Stimulated activated CD4-positive, alpha-beta T cell treated with anti-CD3 and anti-CD28 coated beads, Interleukin-4, amount 100 ng/mL, for 48 hours (primary cell): Measurements from ENCODE around the gene DUOXA2.
"Not testable (repeated sequence)": the region's sequence is repeated elsewhere in the genome, so short reads cannot be mapped to it uniquely, and the experiment has no call there.

ENCODE experiments used
- DNase-seq, 2 donors: peaks; one replicate each; pipeline ENCODE4 v3.0.0-alpha.2; 2020; ENCODE audit warnings: low read depth in 2 of 2

DUOXA2 gene

DNA sequence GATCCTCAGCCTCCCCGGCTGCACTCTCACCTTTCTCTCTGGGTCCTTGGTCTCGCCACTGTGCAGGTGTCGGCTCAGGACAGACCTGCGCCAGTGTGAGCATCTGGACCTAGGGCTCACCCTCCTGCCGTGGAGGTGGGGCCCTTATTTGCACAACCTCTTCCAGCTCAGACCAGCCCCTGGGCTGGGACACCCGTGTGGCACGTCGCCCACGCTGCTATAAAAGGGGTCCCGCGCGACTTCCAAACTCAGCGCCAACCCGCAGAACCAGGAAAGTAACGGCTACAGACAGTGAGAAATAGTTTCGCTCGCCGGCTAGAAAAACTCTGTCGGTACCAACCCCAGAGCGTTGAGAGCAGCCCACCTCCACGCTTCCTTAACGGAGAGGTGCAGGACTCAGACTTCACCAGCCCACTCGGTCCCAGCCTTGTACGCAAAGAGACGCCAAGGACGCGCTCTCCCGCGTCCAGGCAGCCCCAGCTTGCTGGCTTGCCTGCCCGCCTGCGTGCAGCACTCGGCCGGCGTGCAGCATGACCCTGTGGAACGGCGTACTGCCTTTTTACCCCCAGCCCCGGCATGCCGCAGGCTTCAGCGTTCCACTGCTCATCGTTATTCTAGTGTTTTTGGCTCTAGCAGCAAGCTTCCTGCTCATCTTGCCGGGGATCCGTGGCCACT is at the start of gene DUOXA2, which contains the start of gene DUOX2:
Gene DUOXA2 (plus strand): TSS at position 251 of the 675 bp plus-strand sequence. CDS start 280 bp downstream, at position 531.
Gene DUOX2 (minus strand): TSS at position 97 of the 675 bp plus-strand sequence. CDS start 761 bp downstream, outside the sequence.
- no peak for DNase-seq

DNA sequence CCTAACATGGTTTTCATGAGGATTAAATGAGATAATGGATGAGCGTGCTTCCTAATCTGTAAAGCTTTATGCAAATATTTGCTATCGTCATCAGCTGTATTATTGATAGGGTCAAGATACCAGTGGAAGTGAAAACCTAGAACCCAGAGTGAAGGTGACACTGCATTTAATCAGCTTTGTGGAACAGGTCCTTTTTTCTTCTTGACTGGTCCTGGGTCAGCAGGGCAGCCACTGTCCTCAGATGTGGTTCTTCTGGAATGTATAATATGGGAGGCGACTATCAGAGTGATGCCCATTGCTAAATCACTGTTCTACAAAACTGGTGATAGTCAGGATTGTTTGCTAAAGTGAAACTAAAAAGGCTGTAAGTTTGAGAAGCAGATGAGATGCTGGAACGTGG is 49.7 kb upstream of the DUOXA2 start:
- DNase-seq: no peak

DNA sequence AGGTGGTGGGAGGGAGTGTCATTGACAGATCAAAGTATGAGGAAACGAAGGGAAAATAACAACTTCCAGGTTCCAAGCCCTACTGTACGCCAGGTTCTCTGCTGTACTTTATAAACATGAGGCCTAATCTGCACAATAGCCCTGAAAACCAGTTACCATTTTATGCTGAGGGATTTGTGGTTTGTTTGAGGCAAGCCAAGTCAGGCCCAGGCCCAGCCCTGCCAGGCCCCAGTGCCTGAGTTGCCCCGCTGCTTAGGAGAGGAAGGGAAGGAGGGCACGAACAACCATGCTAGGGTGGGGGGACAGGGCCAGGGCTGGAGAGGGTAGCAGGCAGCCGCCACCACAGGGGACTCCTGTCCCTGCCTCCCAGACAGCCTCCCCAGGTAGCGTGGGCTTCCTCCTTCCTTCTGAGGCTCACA is 44.2 kb upstream of the DUOXA2 start:
- DNase-seq: not testable (repeated sequence)

DNA sequence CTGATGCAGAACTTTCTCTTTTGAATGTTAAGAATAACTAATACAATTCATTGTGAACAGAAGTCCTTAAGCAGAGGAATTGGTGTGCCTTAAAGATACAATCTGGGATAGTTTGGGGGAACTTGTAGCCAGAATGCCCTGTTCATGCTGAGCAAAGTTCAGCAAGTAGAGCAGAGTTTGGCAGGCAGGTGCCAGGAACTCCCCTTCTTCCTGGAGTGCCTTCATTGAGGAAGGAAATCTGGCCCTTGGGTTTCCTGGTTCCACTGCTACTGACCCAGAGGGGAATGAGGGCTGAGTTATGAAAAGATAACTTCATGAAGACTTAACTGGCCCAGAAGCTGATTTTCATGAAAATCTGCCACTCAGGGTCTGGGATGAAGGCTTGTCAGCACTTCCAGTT is 40.5 kb upstream of the DUOXA2 start:
- not testable (repeated sequence) for DNase-seq

DNA sequence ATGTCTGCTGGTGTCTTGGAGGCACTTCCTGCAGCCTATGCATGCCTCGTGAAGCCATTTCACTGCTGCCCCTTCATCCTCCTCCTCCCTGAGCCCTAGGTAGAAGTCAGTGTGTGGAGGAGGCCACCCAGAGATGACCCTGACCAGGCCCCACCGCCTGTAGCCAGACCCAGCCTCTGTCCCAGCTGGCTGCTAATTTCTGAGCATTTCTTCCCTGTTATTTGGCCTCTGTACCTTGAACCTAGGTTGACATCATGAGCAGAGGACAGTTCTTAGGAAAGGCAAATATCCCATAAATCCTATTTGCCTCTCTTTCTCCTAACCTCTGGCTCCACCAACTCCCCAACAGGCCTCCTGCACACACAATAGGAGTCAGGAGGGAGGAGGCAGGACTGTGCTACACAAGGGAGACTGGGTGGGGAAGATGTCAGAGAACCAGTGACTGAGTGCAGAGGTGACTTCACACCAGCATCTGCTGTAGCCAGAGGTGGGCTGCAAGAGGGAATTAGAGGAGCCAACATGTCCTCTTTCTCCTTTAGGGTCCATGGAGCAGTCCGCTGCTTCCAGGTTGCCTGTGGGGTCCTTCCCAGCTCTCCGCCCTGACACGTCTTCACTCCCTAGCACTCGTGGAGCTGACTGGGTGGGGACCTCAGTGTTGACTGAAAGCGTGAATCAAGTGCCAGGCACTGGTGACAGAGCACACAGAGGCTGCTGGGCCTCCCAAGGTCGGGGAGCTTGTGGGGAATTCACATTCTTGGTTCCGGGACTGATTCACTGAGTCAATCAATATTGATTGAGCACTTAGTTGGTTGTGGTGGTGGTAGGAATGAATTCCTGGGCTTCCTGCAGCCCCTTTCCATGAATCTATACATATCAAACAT is 38.4 kb upstream of the DUOXA2 start:
- not testable (repeated sequence) for DNase-seq

DNA sequence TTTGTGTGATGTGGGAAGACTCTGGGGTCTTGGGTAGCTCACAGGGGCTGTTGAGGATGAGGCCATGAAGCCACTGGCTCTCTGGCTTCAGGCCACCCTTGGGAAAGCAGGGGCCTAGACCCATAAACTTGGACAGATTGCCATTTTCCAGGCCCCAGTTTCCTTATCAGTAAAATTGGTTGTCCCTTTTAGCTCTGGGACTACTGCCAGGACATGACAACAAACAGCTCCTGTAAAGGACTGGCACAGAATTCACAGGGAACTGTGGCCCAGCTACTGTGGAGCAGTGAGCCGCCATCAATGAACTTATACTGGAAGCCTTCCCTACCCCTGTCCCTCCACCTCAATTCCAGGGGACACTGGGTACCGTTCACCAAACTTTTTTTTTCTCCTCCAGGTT is 36.7 kb upstream of the DUOXA2 start:
- DNase-seq: not testable (repeated sequence)

DNA sequence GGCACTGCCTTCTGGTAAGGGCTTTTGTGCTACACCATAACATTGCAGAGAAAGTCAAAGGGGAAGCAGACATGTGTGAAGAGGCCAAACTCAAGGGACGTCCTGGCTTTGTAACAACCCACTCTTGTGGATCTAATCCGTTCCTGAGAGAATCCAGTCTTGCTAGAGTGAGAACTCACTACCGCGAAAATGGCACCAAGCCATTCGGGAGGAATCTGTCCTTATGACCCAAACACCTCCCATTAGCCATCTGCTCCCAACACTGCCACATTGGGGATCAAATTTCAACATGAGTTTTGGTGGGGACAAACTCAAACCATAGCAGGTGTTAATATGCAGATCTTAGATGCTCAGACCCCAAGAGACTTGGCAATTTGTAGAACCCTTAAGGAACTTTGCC is 34.9 kb upstream of the DUOXA2 start:
- DNase-seq: not testable (repeated sequence)

DNA sequence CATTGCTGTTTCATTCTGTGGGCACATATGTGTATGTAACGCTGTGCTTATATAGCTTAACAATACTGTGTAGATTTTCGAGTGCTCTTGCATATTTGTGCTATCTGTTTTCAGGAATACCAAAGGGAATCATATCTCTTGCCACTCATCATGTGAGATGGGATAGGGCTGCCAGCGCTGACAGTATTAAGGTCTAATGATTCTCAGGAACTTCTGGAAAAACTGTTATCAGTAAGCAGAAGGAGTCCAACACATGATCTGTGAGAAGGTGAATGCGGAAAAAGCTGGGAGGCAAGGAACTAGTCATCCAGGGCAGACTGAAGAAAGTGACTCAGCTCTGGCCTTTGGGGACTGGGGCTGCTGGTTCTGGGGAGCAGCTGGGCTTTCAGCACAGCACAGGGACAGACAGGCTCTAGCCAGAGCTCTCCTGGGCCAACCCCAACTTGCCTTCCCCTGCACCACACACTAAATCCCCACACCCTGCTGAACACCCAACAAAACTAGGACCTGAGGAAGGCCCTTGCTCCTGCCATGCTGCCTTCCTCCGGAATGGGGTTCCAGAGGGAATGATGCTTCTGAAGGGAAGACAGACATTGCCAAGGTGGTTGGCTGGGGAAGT is 34.4 kb upstream of the DUOXA2 start:
- DNase-seq: not testable (repeated sequence)

DNA sequence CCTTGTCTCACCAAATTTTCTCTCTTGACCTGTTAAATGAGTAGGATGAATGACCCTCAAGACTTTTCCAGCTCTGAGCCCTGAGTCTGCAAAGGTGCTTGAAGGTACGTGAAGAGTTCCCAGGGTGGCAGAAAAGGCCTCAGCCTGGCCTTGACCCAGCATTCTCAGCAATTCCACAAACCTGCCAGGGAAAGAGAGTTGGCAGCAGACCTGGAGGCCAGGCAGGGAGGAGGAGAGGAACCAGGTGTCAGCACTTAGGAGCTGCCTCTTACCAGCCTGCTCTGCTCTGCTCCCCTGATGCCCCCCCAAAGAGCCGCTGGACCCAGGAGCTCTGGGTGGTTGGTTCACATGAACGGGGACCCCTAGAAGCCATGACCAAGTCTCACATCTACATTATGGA is 33.5 kb upstream of the DUOXA2 start:
- DNase-seq: not testable (repeated sequence)

DNA sequence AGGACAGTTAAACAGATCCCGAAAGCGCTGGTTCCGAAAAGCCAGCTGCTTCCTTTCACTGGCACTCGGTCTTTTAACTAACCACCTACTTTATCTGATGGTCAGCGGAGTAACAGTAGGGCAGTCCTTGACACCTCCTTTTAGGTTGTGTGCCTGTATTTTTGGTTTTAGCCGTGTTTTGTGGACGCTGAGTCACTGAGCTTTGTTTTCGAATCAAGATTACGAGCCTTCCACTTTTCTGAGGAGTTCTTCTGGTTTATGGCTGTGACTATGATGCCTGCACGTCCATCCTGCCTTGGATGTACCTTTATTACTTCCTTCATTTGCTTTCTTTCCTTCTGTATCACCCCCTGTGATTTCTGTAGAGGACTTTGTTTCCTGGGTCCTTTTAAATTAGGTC is 31.7 kb upstream of the DUOXA2 start:
- not testable (repeated sequence) for DNase-seq

DNA sequence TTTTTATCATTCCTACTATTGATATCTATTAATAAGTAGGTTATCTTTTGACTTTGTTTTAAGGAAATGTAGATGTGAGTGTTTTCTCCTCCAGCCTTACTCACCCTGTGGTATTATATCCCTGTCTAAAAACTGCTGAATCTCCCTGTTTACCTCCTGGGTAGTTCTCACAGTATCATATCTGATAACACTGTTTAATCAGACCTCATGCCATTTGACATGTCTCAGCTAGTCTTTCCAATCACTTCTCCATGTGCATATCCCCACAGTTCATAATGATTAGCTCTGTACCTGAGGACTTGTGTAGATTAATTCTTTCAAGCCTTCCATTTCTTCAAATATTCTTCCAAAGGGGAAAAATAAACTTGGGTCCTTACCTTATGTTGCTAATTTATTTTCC is 30.9 kb upstream of the DUOXA2 start:
- DNase-seq: no peak

DNA sequence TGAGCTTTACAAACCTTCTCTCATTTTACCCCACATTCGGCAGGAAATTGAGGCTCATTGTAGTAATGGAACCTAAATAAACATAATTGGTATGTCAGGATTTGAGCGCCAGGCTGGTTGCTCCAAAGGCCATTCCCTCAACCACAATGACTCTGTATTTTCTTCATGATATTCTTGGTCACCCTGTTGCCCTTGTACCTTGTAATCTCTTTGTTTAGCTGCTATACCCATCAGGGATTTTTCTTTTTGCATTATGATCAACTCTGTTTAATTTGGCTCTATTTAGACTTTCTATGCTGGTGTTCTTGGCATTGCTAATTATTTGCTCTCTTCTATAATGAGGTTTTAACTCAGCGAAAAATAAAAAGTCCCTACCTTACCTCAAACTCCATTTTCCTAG is 30.0 kb upstream of the DUOXA2 start:
- no peak for DNase-seq

DNA sequence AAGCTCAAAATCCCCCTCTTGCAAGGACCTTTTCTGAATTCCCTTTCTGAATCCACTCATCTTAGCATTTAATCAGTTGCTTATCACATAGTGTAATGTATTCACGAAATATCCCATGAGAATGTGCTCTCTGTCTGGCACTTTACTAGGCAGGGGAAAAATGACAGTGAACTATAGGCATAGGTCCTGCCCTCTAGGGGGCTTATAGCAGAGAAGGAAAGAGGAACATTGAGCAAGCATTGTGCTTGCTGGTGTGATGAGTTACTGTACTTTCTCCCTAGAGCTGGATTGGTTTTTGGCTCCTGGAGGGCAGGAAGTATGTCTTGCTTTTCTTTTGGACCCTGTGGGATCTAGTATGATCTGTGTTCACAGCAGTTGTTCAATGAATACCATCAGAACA is 26.6 kb upstream of the DUOXA2 start:
- DNase-seq: no peak

DNA sequence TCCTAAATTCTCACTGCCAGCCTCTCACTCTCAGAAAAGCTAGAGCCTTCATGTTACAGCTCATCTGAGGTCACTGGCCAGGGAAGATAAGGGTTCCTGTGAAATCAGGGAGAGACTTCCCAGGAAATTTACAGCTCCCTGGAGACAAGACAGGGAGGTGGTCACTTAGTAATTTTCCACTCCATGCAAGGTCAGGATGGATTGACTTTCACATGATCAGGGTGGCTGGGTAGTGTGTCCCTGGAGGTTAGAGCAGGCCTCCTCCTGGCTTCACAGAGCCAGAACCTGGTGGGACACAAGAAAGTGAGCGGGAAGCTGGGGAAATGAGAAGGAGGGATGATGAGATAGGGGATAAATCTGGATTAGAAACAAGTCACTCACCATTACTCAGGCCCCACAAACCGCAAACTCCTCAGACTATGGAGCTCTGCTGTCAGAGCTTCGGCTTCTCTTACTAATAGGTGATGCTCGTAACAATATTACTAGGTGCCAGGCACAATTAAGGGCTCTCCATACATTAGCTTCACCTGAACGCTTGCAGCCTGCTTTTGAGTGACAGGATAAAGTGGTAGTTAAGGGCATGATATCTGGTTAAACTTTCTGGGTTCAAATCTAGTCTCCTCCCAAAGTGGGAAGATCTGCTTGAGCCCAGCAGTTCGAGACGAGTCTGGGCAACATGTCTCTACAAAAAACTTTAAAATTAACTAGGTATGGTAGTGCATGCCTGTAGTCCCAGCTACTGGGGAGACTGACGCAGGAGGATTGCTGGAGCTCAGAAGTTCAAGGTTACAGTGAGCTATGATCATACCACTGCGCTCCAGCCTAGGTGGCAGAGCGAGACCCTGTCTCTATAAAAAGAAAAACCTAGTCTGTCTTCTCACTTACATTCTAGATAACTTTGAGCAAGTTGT is 25.1 kb upstream of the DUOXA2 start:
- no peak for DNase-seq

DNA sequence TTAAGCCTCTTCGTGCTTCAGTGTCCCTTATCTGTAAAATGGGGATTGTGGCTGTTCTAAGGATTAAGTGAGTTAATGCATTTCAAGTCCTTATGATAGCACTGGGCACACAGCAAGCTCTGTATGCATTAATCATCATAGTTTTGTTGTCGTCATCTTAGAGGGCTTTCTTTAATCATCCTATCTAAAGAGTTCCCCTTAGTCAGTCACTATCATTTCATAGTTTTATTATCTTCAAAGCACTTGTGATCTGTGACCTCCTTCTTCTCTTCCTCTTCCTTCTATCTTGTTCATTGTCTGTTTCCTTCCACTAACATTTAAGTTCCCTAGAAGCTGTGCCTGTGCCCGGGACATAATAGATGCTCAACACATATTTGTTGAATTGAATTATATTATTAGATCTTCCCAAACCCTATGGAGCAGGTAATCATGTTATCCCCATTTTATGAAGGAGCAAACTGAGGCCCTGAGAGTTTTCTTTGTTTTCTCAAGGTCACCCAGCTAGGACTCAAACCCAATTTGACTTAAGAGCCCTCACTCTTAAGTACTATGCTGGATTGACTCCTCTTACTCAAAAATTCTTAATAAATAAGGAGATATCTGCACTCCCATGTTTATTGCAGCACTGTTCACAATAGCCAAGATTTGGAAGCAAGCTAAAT is 24.3 kb upstream of the DUOXA2 start:
- no peak for DNase-seq

DNA sequence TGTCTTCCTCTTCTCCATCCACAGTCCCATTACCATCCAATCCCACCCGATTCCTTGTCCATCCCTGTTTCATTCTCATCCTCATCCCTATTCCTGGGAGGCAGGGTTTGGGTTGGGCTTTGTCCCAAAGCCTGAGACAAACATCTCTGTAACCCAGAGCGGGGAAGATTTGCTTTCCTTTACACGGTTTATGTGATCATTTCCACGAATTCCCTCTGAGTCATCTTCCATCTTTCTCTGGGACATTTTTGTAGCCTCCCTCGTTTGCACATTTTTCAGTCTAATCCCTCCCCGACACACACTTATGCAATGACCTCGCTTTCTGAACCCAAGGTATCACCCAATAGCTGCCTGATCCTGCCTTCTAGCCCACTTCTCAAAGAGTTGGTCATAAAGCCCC is 23.0 kb upstream of the DUOXA2 start:
- DNase-seq: no peak

DNA sequence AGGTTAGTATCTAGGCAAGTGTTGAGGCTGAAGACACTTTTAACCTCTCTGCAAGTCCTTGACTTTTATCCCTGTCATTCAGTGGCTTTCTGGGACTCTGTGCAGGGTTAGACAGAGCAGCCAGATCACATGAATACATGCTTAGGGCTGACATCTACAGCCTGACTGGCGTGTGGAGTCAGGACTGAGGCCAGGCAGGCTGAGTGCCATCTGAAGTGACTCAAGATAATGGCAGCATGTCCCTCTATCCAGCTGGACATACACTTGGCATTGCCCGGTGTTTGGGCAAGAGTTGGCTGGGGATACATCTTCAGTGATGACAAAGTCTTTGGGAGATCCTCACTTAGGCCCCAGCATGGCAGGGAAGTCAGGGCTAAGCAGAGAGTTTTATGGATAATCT is 22.6 kb upstream of the DUOXA2 start:
- DNase-seq: no peak

DNA sequence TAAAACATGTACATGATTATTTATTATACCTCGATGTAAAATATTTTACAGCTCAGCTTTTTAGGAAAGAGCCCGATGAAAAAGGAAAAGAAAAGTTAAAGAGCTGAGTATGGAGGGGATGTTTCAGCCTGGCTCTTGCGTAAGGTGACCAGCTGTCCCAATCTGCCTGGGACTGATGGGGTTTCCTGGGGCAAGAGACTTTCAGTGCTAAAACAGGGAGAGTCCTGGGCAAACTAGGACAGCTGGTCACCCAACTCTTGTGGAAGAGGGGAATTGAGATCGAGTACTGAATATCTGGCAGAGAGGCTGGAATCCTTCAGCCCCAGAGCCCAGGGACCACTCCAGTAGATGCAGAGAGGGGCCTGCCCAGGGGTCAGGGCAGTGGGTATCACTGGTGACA is 21.1 kb upstream of the DUOXA2 start:
- no peak for DNase-seq

DNA sequence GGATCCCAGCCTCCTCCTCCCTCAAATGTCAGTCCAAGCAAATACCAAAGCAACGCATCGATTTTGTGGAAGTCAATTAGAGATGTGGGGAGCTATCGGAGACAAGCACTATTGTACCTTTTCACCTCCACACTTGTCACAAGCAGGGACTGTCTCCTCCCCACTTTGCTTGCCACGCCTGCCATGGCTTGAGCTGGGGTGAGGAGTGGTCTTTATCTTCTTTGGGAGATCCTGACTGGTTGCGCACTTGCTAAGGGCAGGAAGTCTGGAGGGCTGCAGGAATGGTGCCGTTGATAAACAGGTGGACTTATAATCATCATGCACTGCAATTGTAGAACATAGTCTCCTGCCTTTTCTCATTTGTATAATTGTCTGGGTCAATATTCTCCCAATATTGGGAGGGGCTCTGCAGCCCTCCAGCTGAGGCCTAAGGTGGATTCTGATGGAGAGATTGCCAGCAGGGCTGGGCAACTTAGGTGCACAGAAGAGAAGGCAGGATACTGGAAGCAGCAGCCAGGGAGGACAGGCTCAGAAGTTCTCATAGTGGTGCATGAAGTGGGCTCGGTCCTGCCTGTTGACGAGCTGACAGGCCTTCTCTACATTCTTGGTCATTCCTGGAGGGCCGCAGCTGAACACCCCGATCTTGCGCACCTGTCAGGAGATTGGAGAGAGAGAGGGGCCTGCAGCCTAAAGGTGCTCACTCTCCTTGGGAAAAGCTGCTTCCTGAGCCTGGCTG is 20.3 kb upstream of the DUOXA2 start:
- DNase-seq: no peak

DNA sequence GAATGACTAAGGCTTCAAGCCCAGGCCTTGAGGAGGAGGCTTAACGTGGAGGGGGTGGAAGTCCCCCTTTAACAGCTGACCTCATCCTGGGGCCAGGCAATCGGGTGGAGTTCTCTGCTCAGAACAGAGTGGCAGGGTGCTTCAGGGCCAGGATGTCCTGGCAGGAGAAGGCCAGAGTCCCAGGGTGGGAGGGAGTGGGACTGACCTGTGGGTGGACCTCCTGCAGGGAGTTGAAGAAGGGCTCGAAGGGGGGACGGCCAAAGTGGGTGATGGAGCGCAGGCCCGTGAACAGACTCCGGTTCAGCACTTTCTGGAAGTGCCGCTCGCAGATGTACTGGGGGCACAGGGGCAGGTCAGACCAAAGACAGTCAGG is 19.8 kb upstream of the DUOXA2 start:
- no peak for DNase-seq
